Measurements from ENCODE around the gene MCC.
A peak's percentile ranks its signal among the peaks of the same experiment; 100 is the strongest.

MCC gene

GRCh38 chr5:113003763-113004162, 484.5 kb downstream of the MCC start:
- no peak for FAIRE-seq

DNA sequence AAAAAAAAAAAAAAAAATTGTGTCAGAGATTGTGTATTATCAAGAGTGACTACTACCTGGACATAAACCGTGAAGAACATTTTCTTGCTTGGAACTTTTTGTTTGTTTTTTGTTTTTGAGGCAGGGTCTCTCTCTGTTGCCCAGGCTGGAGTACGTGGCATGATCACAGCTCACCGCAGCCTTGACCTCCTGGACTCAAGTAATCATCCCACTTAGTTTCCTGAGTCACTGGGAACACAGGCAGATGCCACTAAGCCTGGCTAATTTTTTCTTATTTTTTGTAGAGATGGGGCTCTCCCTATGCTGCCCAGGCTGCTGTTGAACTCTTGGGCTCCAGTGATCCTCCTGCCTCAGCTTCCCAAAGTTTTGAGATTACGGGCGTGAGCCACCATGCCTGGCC, 485.8 kb downstream of the MCC start:
- FAIRE-seq, result no peak

GRCh38 chr5:113000466-113000865, 487.8 kb downstream of the MCC start:
- no peak for FAIRE-seq

GRCh38 chr5:112998296-112998695, 490.0 kb downstream of the MCC start:
- no peak for FAIRE-seq

DNA sequence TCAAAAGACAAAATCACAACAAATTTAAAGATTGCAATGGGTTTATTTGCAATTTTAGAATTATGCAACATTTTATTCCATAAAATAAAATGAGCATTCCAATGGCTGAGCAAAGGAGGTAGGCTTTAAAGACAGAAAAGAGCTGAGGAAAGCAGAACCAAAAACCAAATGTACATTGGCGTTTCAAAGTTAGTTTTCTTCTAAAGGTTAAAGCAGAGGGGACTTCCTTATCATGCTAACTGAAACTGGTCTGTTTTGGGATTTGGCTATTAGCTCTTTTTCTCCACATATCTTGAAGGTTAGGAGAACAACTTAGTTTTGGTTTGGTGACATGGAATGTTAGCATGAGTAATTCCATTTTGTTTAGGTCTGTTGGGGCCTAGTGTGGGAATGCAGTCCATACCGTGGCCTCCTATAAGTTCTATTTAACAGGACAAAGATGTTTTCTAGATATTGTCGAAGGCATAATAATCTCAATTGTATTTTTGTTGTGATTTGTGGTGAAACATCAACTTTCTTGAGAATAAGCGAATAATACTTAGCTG, 491.4 kb downstream of the MCC start:
- no peak for FAIRE-seq

DNA sequence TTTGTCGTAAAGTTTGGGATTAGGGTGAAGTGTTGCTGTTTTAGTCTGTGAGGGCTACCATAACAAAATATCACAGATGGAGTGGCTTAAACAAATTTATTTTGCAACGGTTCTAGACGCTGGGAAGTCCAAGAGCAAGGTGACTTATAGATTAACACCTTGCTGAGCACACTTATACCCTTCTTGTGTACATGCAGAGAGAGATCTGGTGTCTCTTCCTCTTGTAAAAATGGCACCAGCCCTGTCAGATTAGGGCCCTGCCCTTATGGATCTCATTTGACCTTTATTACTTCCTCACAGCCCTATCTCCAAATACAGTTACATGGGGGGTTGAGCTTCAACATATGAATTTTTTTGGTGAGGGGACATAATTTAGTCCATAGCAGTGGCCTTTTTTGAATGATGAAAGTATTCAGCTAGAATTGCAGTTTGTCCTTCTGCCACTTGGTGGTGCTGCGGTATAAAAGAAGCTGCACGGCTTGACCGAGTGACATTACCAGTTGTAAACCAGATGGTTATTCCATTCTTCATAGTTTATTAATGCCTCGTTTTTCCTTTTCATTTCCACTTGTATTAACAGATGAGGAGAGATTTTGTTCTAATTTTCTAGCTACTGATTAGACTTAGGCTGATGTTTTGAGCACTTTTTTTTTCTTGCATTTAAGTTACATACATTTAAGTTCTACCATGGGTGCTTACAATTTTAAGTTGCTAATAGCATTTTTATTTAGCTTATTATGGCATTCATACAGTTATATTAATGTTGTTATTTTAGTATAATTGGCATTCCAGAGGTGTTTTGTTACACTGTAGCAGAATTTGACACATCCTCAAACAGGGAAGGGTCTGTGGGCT, 492.3 kb downstream of the MCC start:
- FAIRE-seq, result peak; percentile 65

GRCh38 chr5:112986224-112986623, 502.0 kb downstream of the MCC start:
- no peak for FAIRE-seq

DNA sequence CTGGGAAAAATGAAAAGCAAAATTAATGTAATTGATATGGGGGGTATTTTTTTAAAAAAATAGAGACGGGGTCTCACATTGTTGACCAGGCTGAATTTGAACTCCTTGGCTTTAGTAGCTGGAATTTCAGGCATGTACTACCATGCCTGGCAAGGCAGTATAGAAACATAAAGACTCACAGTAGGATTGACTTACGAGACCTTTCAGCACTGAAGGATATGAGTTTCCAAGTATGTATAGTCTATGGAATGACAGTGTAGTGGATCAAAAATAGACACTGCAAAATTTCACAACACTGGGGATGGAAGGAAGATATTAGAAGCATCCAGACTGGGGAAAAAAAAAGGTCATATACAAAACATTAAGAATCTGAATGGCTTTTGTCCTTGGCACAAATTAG, 504.9 kb downstream of the MCC start:
- no peak for FAIRE-seq

DNA sequence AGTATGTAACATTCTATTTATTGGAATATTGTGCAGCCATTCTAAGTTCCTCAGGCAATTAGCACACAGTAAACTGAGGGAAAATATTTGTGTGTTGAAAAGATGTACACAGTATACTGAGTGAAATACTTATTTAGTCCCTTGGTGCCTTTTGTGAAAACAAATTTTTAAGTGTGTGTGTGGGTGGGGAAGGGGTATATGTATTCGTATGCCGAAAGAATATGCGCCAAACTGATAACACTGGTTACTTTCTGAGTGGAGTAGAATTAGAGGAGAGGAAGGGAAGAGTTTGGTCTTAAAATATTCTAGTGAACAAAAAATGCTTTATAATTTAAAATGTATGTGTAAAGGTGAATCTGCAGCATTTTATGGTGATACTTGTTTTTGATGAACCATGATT, 508.5 kb downstream of the MCC start:
- no peak for FAIRE-seq

DNA sequence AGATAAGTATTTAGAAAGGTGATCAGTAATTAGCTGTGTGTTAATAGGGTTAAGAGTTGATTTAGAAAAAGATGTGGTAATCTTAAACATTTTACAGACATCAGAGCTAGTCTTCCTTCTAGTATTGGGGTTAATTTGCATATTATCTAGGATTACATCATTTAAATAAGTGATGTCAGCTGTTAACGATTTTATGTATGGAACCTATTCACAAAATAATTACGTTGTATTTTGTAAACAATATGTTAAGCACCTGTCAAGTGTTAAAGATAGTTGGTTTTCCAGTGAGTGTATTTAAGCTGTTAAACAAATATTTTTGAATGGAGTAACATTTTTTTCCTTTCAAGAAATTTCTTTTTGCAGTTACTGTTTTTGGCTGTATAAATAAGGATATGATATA, 509.4 kb downstream of the MCC start:
- no peak for FAIRE-seq

GRCh38 chr5:112977440-112977861, 510.8 kb downstream of the MCC start:
- FAIRE-seq, result no peak

DNA sequence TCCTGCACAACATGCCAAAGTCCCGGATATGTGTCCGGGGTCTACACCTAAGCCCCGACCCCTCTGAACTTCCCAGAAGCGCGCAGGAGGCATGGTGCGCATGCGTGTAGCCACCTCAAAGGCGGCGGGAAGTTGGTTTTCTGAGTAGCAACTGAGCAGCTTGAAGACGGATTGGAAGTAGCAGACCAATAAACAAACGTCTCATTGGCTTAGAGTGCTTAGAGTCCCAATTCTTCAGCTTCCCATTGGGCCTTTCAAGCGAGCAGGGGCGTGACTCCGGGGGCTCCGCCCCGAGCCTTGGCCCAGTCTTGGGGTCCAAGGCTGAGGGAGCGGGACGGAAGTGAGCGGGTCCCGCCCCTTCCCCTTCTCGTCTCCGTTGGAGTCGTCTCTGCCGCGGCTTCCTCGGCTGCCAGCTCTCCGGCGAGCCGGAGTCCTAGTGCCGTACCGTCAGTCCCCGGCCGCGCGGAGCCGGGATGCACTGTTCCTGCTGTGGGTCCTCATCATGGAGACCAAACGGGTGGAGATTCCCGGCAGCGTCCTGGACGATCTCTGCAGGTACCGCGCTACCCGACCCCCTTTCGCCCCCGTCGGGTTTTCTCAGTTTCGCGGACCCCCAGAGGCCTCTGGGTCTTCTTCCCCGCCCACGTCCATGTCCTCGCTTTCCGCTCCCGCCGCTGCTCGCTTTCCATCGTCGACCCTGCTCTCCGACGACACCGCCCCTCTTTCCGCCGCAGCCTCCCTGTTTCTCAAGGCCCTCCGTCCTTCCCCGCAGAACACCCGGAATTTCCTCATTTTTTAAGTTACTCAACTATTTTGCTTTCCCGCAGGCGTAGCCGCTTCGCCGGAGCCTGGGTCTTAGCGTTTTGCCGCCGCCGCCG, 511.6 kb downstream of the MCC start, which contains the start of gene DCP2:
Gene DCP2, plus strand, starts transcription at position 367 of the 878 bp plus-strand sequence. Its CDS starts 136 bp downstream, at position 503.
- peak; percentile 62 for FAIRE-seq

DNA sequence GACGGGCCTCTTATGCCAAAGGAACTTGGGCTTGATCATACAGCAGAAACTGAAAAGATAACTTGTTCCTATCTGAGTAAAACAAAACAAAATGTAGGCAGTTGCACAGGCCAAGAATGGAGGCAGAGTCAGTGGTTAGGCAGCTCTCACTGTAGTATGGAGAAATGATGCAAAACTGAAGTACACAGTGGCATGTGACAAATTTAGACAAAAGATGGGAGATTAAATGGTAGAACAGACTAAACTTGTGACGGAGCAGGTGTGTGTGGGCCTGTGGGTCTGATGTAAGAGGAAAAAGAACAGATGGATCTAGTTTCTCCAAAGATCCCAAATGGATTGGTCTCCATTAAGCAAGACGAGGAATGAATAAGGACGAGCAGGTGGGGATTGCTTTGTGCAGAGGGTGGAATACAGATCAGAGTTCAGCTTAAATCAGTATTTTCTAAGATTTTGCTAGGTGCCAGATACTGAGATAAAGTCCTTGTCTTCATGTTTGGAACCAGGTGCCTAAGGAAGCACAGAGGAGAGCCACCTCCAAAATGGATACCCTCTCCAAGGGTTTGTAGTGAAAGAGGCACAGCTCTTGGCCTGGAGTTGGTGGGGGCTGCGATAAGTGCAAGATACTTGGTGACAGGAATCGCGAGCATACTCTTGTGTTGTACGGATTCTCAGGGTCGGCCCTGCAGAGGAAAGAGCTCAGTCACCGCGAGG, 512.4 kb downstream of the MCC start:
- FAIRE-seq, result no peak

DNA sequence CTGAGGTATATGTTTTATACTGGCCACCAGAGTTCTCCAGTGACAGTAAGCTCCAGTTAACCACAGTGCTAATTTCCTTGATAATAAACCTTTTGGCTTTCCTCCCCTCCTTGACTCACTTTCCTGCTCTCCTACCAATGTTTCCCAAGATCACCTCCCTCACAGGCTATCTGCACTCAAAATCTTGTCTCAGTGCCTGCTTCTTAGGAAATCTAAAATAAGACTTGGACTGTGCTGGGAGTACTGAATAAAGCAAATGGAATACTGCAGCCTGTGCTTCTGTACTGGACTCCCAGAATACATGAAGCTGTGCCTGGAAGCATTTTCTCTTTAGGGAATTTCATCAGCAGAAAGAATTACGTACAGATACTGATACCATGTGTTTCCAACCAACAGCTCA, 513.4 kb downstream of the MCC start:
- no peak for FAIRE-seq

GRCh38 chr5:112973904-112974303, 514.3 kb downstream of the MCC start:
- FAIRE-seq, result no peak

DNA sequence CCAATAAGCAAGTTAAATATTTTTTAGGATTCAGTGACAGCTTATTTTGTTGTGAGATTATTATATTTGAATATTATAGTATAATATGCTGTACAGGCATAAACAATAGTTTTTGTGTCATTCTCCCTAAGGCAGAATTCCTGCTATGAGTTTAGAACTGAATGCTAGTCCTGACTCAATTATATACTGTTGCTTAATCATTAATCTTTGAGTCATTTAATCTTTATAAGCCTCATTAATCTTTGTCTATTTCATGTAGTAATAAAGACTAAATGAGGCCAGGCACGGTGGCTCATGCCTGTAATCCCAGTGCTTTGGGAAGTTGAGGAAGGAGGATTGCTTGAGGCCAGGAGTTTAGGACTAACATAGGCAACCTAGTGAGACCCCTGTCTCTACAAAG, 515.2 kb downstream of the MCC start:
- FAIRE-seq, result no peak
